B cell (primary cell): ENCODE results near the gene PGGHG.

Experiments
- CTCF ChIP-seq: fragments of 200-600 bp; IDR thresholded peaks from one replicate; pipeline ENCODE4 v1.8.0; 2022; ENCODE audit warnings: antibody characterized with exemption, mild to moderate bottlenecking
- EZH2 ChIP-seq: IDR thresholded peaks from 2 replicates; pipeline ENCODE4 v1.6.1; 2012; ENCODE audit warnings: borderline replicate concordance, low read depth, mild to moderate bottlenecking, moderate library complexity, low read length; ENCODE audit not compliant: insufficient read depth, poor library complexity, severe bottlenecking

GRCh38 chr11:312092-312816 is 23.3 kb downstream of the PGGHG start:
- TF ChIP-seq CTCF = no peak
- no peak for TF ChIP-seq EZH2
